Measurements from ENCODE around the gene GRIN2A. TPM values are rescaled to one million over a fixed set of nuclear protein-coding genes. Genes with fewer than 3 reads are reported as not detected.

GRIN2A gene
- total and polyA plus RNA-seq, 2 of the 13 experiments (the other 11 are each of a cell fraction or from before 2014, with no cell fraction given) = not detected

DNA sequence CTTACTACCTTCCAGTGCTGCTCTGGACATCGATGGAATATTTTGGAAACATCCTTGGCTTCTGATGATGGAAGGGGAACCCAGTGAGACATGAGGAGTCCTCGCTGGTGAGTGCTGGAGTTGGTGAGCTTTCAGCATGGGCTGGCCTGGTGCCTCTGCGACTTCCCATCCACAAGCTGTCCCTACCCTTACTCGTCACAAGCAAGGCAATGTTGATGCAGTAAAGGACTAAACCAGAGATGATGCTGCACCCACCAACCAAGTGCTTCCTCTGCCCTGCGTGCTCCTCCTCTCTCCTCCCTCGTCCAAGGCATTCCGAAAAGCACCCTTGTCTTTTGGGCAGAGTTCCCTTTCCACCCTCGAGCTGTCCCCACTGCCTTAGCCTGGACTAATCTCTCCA is 154.7 kb downstream of the GRIN2A start:
- no peak overlapping the region for H3K27ac ChIP-seq (ENCODE audit: extremely low read length, insufficient read depth, low read length)
- FAIRE-seq (no peak), ATAC-seq (no peak), DNase-seq (ENCODE audit: low spot score) (no peak)
- CTCF ChIA-PET (ENCODE audit: low intra/inter-chr PET ratio, low total read pairs) = no interaction called here
- in situ Hi-C loops (cut with HindIII; ENCODE audit: extremely low pct_ligation_motif_present, low pct_unique_long_range_greater_than_20kb) (no loop called here), intact Hi-C loops (cut with micrococcal nuclease; ENCODE audit: unreplicated experiment) (no loop called here)
- no TSS peak for BruUV-seq (replicated peaks)
- no peak overlapping the region for H2AFZ ChIP-seq (ENCODE audit: low read length)
- H3K9ac ChIP-seq (ENCODE audit: insufficient read depth, low read depth, low read length) = no peak overlapping the region
- no peak overlapping the region for H3K4me2 ChIP-seq (ENCODE audit: low read depth, low read length)
- 5% methylated on average over 8 of the region's 8 CpGs for WGBS (ENCODE audit: low lambda C conversion rate)
- no peaks in the 10 kb centered on the region for H4K20me1 ChIP-seq (ENCODE audit: insufficient read depth, low read length)
- H3K4me1 ChIP-seq (ENCODE audit: insufficient read depth, low read length) = no peaks in the 10 kb centered on the region
- H3K9me3 ChIP-seq (ENCODE audit: low read length) = no peaks in the 10 kb centered on the region
- TF ChIP-seq, protein P1, sequence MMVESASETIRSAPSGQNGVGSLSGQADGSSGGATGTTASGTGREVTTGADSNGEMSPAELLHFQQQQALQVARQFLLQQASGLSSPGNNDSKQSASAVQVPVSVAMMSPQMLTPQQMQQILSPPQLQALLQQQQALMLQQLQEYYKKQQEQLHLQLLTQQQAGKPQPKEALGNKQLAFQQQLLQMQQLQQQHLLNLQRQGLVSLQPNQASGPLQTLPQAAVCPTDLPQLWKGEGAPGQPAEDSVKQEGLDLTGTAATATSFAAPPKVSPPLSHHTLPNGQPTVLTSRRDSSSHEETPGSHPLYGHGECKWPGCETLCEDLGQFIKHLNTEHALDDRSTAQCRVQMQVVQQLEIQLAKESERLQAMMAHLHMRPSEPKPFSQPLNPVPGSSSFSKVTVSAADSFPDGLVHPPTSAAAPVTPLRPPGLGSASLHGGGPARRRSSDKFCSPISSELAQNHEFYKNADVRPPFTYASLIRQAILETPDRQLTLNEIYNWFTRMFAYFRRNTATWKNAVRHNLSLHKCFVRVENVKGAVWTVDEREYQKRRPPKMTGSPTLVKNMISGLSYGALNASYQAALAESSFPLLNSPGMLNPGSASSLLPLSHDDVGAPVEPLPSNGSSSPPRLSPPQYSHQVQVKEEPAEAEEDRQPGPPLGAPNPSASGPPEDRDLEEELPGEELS (CRISPR knock-in tag; IDR thresholded peaks at IDR 0.05) = no peak
- TF ChIP-seq, protein P2, sequence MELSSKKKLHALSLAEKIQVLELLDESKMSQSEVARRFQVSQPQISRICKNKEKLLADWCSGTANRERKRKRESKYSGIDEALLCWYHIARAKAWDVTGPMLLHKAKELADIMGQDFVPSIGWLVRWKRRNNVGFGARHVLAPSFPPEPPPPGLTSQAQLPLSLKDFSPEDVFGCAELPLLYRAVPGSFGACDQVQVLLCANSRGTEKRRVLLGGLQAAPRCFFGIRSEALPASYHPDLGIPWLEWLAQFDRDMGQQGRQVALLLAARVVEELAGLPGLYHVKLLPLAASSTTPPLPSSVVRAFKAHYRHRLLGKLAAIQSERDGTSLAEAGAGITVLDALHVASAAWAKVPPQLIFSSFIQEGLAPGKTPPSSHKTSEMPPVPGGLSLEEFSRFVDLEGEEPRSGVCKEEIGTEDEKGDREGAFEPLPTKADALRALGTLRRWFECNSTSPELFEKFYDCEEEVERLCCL (CRISPR knock-in tag; IDR thresholded peaks at IDR 0.05; ENCODE audit: borderline replicate concordance) = no peak
- TF ChIP-seq DMAP1 (CRISPR knock-in tag; IDR thresholded peaks at IDR 0.05) (no peak), NFE2L2 (IDR thresholded peaks at IDR 0.05; ENCODE audit: low read length) (no peak), ZMYM3 (CRISPR knock-in tag; IDR thresholded peaks at IDR 0.05) (no peak), SMAD1 (CRISPR knock-in tag; IDR thresholded peaks at IDR 0.05; ENCODE audit: borderline replicate concordance, low read depth) (no peak), GZF1 (CRISPR knock-in tag; IDR thresholded peaks at IDR 0.05) (no peak)
- TF ChIP-seq, protein P3, sequence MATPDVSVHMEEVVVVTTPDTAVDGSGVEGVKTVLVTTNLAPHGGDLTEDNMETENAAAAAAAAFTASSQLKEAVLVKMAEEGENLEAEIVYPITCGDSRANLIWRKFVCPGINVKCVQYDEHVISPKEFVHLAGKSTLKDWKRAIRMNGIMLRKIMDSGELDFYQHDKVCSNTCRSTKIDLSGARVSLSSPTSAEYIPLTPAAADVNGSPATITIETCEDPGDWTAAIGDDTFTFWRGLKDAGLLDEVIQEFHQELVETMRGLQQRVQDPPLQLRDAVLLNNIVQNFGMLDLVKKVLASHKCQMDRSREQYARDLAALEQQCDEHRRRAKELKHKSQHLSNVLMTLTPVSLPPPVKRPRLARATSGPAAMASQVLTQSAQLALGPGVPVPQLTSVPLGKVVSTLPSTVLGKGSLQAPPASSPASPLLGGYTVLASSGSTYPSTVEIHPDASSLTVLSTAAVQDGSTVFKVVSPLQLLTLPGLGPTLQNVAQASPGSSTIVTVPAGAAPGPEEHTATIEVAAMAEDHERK (CRISPR knock-in tag; IDR thresholded peaks at IDR 0.05; ENCODE audit: low read depth) = no peak
- TF ChIP-seq, protein P4, sequence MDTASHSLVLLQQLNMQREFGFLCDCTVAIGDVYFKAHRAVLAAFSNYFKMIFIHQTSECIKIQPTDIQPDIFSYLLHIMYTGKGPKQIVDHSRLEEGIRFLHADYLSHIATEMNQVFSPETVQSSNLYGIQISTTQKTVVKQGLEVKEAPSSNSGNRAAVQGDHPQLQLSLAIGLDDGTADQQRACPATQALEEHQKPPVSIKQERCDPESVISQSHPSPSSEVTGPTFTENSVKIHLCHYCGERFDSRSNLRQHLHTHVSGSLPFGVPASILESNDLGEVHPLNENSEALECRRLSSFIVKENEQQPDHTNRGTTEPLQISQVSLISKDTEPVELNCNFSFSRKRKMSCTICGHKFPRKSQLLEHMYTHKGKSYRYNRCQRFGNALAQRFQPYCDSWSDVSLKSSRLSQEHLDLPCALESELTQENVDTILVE (CRISPR knock-in tag; IDR thresholded peaks at IDR 0.05) = no peak
- 0 out of 5 replicates have a peak, but pooled peaks cover 0 to 2% of the 10 kb centered on the region in 2 experiments for H3K27me3 ChIP-seq (ENCODE audit: control insufficient read depth in 1 of 2, insufficient read depth in 2 of 2, low read length in 2 of 2)
- H3K4me3 ChIP-seq (replicated peaks in 1 of 3; ENCODE audit: insufficient read depth in 1 of 3, low read depth in 2 of 3, low read length in 3 of 3) = no peak overlapping the region
- no peaks in the 10 kb centered on the region for H3K36me3 ChIP-seq (replicated peaks in 1 of 2; ENCODE audit: control insufficient read depth in 1 of 2, insufficient read depth in 2 of 2, low read length in 2 of 2)
- POLR2A ChIA-PET = no interaction called here
- H3K79me2 ChIP-seq (ENCODE audit: insufficient read depth, low read length) = no peaks in the 10 kb centered on the region

Measured in HepG2 (cell line).